Tibial nerve (tissue), 4 donors: ENCODE results near the gene C19orf25. TPM values are rescaled to one million over a fixed set of nuclear protein-coding genes. Genes with fewer than 3 reads are reported as not detected.

Source experiments
- DNase-seq, 2 donors: peaks; one replicate each; pipeline ENCODE4 v3.0.0-alpha.2; 2019; ENCODE audit warnings: low spot score in 2 of 2
- H3K27ac ChIP-seq, 4 donors: fragments of 200-600 bp; sonication (generic) in 3 of 4; one replicate each; pipeline ENCODE4 v1.5.1; 2017 to 2019; ENCODE audit warnings: mild to moderate bottlenecking in 1 of 4
- H3K27me3 ChIP-seq, 2 donors: fragments of 200-600 bp; sonication (generic) in 1 of 2; one replicate each; pipeline versions ENCODE4 v1.5.1 to v1.6.0; 2017 to 2019
- H3K36me3 ChIP-seq, 3 donors: fragments of 200-600 bp; sonication (generic); one replicate each; pipeline ENCODE4 v1.5.1; 2018 to 2019
- H3K4me1 ChIP-seq, 4 donors: fragments of 200-600 bp; sonication (generic) in 3 of 4; one replicate each; pipeline ENCODE4 v1.5.1; 2017 to 2019
- H3K4me3 ChIP-seq, 4 donors: fragments of 200-600 bp; sonication (generic) in 3 of 4; one replicate each; pipeline ENCODE4 v1.5.1; 2017 to 2019; ENCODE audit warnings: mild to moderate bottlenecking in 1 of 4, moderate library complexity in 1 of 4
- H3K9me3 ChIP-seq, 4 donors: fragments of 200-600 bp; sonication (generic) in 3 of 4; one replicate each; pipeline ENCODE4 v1.5.1; 2017 to 2019
- EP300 ChIP-seq, 2 donors: sonication (generic); formaldehyde crosslinking; IDR thresholded peaks; one replicate each; pipeline ENCODE4 v1.6.1; 2017; ENCODE audit warnings: antibody characterized with exemption in 2 of 2, mild to moderate bottlenecking in 1 of 2
- POLR2A ChIP-seq, 2 donors: fragments of 450-650 bp; IDR thresholded peaks; one replicate each; pipeline ENCODE4 v1.6.1; 2017; ENCODE audit warnings: antibody characterized with exemption in 2 of 2, mild to moderate bottlenecking in 2 of 2, moderate library complexity in 2 of 2
- WGBS, 2 donors: methylation state at CpG; one replicate each; pipeline ENCODE4 v1.1.5; 2018; 5-methylcytosine and 5-hydroxymethylcytosine counted together
- total RNA-seq, 4 donors: library from RNA; depleted of rRNA; stranded (reverse); fragments of >200 nt; gene quantifications; one replicate each; pipeline ENCODE4 v1.1.0, GENCODE V29; 2016
- TF ChIP-seq, protein P1 (sequence below), 5 experiments: fragments of 200-600 bp in 3 of 5; fragments of 450-650 bp in 2 of 5; sonication (generic) in 3 of 5; IDR thresholded peaks; one replicate each; pipeline ENCODE4 v1.5.1; 2016 to 2019; ENCODE audit warnings: antibody characterized with exemption in 5 of 5, mild to moderate bottlenecking in 3 of 5, moderate library complexity in 2 of 5

C19orf25 gene
- total RNA-seq, 4 donors from 2014 or later, result 22.4 to 47.4 (median 33.8) TPM

DNA sequence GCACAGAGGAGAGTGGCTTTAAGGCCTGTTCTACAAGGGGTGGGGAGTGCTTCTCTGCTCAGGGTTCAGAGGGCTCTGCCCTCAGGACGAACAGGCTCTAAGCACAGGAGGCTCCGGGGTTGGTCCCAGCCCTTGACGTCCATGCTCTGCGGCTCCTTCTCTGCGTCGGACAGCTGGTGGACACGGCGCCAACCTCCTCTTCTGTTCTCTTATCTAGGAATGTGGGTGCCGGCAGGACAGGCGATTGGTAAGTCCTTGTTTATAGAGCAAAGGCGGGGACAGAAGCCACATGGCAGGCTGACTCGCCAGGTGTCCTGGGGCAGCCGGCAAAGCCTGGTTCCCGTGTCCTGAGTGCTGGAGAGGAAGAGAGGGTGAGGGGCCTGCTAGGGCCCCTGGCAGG is 49.3 kb downstream of the C19orf25 start:
- Histone ChIP-seq H3K9me3 (no peaks in the 10 kb centered on the region), H3K4me1 (no peaks in the 10 kb centered on the region), H3K27me3 (no peaks in the 10 kb centered on the region), H3K36me3 (peaks cover 6 to 100% (median 27%) of the 10 kb centered on the region in 3 donors), H3K27ac (no peak overlapping the region), H3K4me3 (no peak overlapping the region)
- 85 to 91% methylated on average over 14 of the region's 14 CpGs for WGBS, 2 donors
- DNase-seq, result no peak
- TF ChIP-seq POLR2A (IDR thresholded peaks at IDR 0.05), result no peak
- TF ChIP-seq, protein P1, sequence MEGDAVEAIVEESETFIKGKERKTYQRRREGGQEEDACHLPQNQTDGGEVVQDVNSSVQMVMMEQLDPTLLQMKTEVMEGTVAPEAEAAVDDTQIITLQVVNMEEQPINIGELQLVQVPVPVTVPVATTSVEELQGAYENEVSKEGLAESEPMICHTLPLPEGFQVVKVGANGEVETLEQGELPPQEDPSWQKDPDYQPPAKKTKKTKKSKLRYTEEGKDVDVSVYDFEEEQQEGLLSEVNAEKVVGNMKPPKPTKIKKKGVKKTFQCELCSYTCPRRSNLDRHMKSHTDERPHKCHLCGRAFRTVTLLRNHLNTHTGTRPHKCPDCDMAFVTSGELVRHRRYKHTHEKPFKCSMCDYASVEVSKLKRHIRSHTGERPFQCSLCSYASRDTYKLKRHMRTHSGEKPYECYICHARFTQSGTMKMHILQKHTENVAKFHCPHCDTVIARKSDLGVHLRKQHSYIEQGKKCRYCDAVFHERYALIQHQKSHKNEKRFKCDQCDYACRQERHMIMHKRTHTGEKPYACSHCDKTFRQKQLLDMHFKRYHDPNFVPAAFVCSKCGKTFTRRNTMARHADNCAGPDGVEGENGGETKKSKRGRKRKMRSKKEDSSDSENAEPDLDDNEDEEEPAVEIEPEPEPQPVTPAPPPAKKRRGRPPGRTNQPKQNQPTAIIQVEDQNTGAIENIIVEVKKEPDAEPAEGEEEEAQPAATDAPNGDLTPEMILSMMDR (IDR thresholded peaks at IDR 0.05), result no peak
- no peak for TF ChIP-seq EP300 (IDR thresholded peaks at IDR 0.05)

DNA sequence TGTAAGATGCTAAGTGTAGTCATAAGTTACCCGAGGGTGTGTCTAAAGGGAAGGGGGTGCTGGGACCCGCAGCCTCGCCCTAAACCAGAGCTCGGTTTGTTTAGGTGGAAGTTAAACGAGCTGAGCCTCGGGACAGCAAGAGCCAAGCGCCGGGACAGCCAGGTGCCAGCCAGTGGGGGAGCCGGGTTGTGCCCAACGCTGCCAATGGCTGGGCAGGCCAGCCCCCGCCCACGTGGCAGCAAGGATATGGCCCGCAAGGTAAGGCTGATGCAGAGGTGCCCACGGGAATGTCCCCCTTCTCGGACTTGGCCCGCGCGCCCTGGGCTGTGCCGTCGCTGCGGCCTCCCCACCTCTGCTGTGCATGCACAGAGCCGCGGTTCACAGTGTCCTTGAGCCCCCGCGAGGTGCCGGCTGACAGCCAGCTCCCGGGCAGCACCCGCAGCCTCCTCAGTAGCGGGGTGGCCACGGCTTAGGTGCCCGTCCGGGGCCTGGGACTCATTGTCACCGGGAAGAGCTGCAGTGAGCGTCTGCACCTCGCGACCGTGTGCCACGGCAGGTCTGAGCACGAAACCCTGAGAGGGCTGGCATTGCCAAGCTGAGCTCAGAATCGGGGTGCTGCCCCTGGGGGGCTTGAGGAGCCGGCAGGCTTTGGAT is 50.1 kb downstream of the C19orf25 start:
- H3K4me3 ChIP-seq, result no peak overlapping the region
- H3K27me3 ChIP-seq, result no peaks in the 10 kb centered on the region
- no peaks in the 10 kb centered on the region for H3K9me3 ChIP-seq
- 85 to 88% methylated on average over 24 to 41 of the region's 41 CpGs for WGBS, 2 donors
- no peak overlapping the region for H3K27ac ChIP-seq
- H3K36me3 ChIP-seq, result peaks cover 3 to 100% (median 24%) of the 10 kb centered on the region in 3 donors
- TF ChIP-seq POLR2A (IDR thresholded peaks at IDR 0.05) (no peak), EP300 (IDR thresholded peaks at IDR 0.05) (no peak)
- TF ChIP-seq, protein P1 (IDR thresholded peaks at IDR 0.05), result no peak
- H3K4me1 ChIP-seq, result no peaks in the 10 kb centered on the region
- no peak for DNase-seq

DNA sequence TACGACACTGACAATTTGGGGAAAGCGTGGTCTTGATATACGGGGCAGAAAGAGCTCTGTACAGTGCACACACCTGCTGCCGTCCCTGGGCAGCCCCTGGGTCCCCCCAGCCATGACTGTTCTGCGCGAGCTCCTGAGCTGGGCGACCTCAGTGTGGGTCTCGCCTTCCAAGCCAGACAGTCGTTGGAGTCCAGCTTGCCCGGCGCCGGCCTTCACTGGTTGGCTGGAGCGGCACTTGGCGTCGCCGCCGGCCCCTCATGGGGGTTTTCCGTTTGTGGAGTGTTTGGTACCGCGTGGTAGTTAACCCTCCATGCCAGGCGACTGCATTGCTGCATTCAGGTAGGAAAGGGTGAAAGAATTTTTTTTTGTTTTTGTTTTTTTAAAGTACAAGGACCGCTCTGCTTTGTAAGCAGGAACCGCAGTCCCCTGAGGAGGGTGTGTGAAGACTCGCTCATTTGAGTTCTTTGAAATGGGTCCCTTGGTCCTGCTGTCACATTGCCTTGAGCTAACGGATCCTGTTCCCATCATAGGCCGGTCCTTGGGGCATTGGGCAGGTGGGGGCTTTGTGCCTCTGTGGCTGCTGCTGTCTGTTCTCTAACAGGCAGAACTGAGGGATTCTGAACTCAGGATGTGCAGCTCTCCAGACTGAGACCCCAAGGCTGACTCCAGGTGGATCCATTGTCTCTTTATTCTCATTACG is 51.6 kb downstream of the C19orf25 start:
- Histone ChIP-seq H3K9me3 (no peaks in the 10 kb centered on the region), H3K4me1 (peaks cover 0 to 1% (median 0%) of the 10 kb centered on the region in 4 donors), H3K4me3 (no peak overlapping the region), H3K27ac (no peak overlapping the region), H3K36me3 (peaks cover 3 to 100% (median 32%) of the 10 kb centered on the region in 3 donors), H3K27me3 (no peaks in the 10 kb centered on the region)
- no peak for DNase-seq
- no peak for TF ChIP-seq EP300 (IDR thresholded peaks at IDR 0.05)
- TF ChIP-seq, protein P1 (IDR thresholded peaks at IDR 0.05), result no peak
- TF ChIP-seq POLR2A (IDR thresholded peaks at IDR 0.05), result no peak
- WGBS, 2 donors, result 85 to 88% methylated on average over 27 of the region's 27 CpGs

DNA sequence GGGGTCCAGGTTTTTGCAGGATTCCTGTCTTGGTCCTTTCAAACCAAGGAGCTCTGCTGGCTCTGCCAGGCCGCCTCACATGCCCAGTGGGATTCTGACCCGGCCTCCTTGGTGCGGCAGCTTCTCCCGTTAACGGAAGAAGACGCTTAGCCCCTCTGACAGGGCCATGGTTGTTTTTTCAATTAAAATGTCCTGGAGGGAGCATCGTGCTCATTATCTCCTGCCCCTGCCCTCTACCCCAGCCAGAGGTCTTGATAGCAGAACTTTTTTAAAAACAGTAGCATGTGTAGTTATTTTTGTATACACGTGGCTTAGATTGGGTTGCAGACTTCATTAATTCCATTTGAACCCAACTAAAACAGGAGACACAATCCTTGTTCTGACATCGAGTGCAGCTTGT is 52.3 kb downstream of the C19orf25 start:
- TF ChIP-seq POLR2A (IDR thresholded peaks at IDR 0.05), result no peak
- TF ChIP-seq EP300 (IDR thresholded peaks at IDR 0.05), result no peak
- TF ChIP-seq, protein P1 (IDR thresholded peaks at IDR 0.05), result no peak
- peaks cover 0 to 100% (median 27%) of the 10 kb centered on the region in 3 donors for H3K36me3 ChIP-seq

DNA sequence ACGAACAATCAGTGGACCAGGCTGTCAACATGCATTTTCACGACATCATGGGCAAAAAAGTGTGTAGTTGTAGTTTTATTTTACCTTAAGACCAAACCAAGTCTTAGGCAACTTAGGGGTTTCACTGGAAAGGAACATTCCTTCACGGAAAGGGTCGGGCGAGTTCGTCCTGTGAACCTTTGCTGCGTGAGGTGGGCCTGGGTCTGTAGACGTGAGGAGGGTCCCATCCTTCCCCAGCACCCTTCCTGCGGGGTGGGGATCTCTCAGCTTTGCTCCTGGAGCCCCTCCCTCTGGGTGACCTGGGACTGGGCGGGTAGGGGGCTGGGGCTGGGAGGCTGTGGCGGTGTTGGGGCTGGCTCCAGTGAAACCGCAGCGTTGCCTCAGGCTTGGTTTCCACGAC is 53.1 kb downstream of the C19orf25 start:
- no peaks in the 10 kb centered on the region for H3K27me3 ChIP-seq
- H3K27ac ChIP-seq, result no peak overlapping the region
- H3K4me3 ChIP-seq, result no peak overlapping the region
- no peaks in the 10 kb centered on the region for H3K9me3 ChIP-seq
- WGBS, 2 donors, result 82 to 84% methylated on average over 12 to 14 of the region's 14 CpGs
- DNase-seq, result no peak
- H3K4me1 ChIP-seq, result peaks cover 0 to 5% (median 0%) of the 10 kb centered on the region in 4 donors
- TF ChIP-seq POLR2A (IDR thresholded peaks at IDR 0.05) (no peak), EP300 (IDR thresholded peaks at IDR 0.05) (no peak)
- TF ChIP-seq, protein P1 (IDR thresholded peaks at IDR 0.05), result no peak
- H3K36me3 ChIP-seq, result peaks cover 0 to 100% (median 27%) of the 10 kb centered on the region in 3 donors

More for the DNA sequence above, 52.3 kb downstream of the C19orf25 start:
- no peak for DNase-seq
- Histone ChIP-seq H3K4me1 (peaks cover 0 to 5% (median 0%) of the 10 kb centered on the region in 4 donors), H3K27me3 (no peaks in the 10 kb centered on the region), H3K4me3 (no peak overlapping the region), H3K27ac (no peak overlapping the region), H3K9me3 (no peaks in the 10 kb centered on the region)
- WGBS, 2 donors, result 74 to 85% methylated on average over 9 of the region's 9 CpGs
